BLaER1 treated with 17β-estradiol and CSF1 and Interleukin-3, amounts not matched to agents 10 nM and 100 nM (cell line): ENCODE data around the gene GNAS.
A peak's percentile ranks its signal among the peaks of the same experiment; 100 is the strongest.

Experiments used
- H3K27ac ChIP-seq, 11 experiments: shearing (Covaris generic); formaldehyde crosslinking; 2 replicates each; pipeline ENCODE4 v1.8.1; 2022
- H3K27me3 ChIP-seq, 11 experiments: shearing (Covaris generic); formaldehyde crosslinking; 2 replicates each; pipeline ENCODE4 v1.8.1; 2022
- H3K36me3 ChIP-seq, 11 experiments: shearing (Covaris generic); formaldehyde crosslinking; 2 replicates each; pipeline ENCODE4 v1.8.1; 2022
- H3K4me1 ChIP-seq, 10 experiments: shearing (Covaris generic); formaldehyde crosslinking; 2 replicates each; pipeline ENCODE4 v1.8.1; 2022
- H3K4me2 ChIP-seq, 11 experiments: shearing (Covaris generic); formaldehyde crosslinking; 2 replicates each; pipeline ENCODE4 v1.8.1; 2022
- H3K4me3 ChIP-seq, 10 experiments: shearing (Covaris generic); formaldehyde crosslinking; 2 replicates each; pipeline ENCODE4 v1.8.1; 2022
- H3K9ac ChIP-seq, 11 experiments: shearing (Covaris generic); formaldehyde crosslinking; 2 replicates each; pipeline ENCODE4 v1.8.1; 2022
- H3K9me3 ChIP-seq, 11 experiments: shearing (Covaris generic); formaldehyde crosslinking; replicated peaks in 1 of 11; 2 replicates each; pipeline ENCODE4 v1.8.1; 2022
- H4K20me1 ChIP-seq, 11 experiments: shearing (Covaris generic); formaldehyde crosslinking; 2 replicates each; pipeline ENCODE4 v1.8.1; 2022
- Cebpa-rat ChIP-seq, 11 experiments: shearing (Covaris generic); IDR thresholded peaks; 2 replicates each; pipeline ENCODE4 v1.8.1; 2022

The GNAS gene

DNA sequence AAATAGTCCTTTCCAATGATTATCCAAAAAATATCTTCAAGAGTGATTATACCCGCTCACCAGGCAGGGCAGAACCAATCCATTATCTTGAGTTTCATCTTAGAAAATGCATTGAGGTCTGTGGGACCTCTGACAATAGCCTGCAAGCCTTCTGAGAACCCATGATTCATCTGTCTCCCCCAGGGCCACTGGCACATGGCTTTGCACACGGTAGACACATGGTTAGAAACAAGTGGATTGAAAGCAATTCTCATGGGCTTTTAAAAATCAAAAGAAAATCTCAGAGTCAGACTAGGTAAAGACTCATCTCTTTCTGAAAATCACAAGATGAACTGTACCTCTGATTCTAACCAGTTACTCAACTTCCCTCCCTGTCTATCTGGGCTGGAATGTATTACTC is 17.3 kb upstream of the GNAS start:
- H4K20me1 ChIP-seq = no peaks in the 10 kb centered on the region; a peak in 1 of 22 replicates
- H3K36me3 ChIP-seq = no peaks in the 10 kb centered on the region
- peaks cover 12 to 45% (median 37%) of the 10 kb centered on the region in 10 experiments for H3K4me1 ChIP-seq
- H3K27ac ChIP-seq = no peak overlapping the region; a peak in 2 of 22 replicates
- H3K4me2 ChIP-seq = peak overlapping the region in 9 of 11 experiments; percentile 33 to 73 (median 60); a peak in 18 of 22 replicates
- H3K4me3 ChIP-seq = no peak overlapping the region
- TF ChIP-seq Cebpa-rat (IDR thresholded peaks at IDR 0.05) = no peak
- peaks cover 5 to 13% (median 10%) of the 10 kb centered on the region in 11 experiments; a peak in 19 of 22 replicates for H3K9me3 ChIP-seq
- H3K9ac ChIP-seq = no peak overlapping the region; a peak in 1 of 22 replicates
- H3K27me3 ChIP-seq = peaks cover 11 to 19% (median 14%) of the 10 kb centered on the region in 11 experiments

GRCh38 chr20:58836616-58837204 is 15.8 kb upstream of the GNAS start:
- H3K36me3 ChIP-seq = no peaks in the 10 kb centered on the region
- peaks cover 26 to 34% (median 29%) of the 10 kb centered on the region in 11 experiments for H3K27me3 ChIP-seq
- H3K4me2 ChIP-seq = peak overlapping the region in 7 of 11 experiments; percentile 57 to 73 (median 62); a peak in 8 of 22 replicates
- peaks cover 0 to 5% (median 0%) of the 10 kb centered on the region in 11 experiments; a peak in 2 of 22 replicates for H4K20me1 ChIP-seq
- H3K9ac ChIP-seq = no peak overlapping the region
- 0 out of 22 replicates have a peak overlapping the region, but pooled peaks of 1 of the 11 experiments have one; percentile 7 for H3K27ac ChIP-seq
- peaks cover 19 to 28% (median 24%) of the 10 kb centered on the region in 11 experiments; a peak in 20 of 22 replicates for H3K9me3 ChIP-seq
- H3K4me1 ChIP-seq = peaks cover 12 to 44% (median 37%) of the 10 kb centered on the region in 10 experiments
- no peak overlapping the region for H3K4me3 ChIP-seq
- TF ChIP-seq Cebpa-rat (IDR thresholded peaks at IDR 0.05) = no peak

DNA sequence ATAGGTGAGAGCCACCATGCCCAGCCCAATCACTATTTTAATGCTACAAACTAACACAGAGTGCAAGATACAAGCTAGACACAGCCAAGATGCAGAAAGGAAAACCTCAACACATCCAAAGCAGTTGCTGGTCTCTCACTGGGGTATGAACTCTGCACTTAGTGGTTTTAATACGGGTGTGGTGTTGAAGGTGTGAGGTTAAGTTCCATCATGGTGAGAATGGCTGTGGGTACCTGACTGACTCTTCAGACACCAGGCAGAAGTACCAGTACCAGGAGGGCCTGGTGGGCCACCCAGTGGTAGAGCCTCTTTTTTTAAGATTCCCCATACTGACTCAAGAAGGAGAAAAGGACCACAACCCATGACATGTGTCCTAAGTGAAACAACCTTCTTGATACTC is 14.8 kb upstream of the GNAS start:
- H3K36me3 ChIP-seq = no peaks in the 10 kb centered on the region
- peaks cover 36 to 44% (median 39%) of the 10 kb centered on the region in 11 experiments for H3K27me3 ChIP-seq
- TF ChIP-seq Cebpa-rat (IDR thresholded peaks at IDR 0.05) = no peak

GRCh38 chr20:58838174-58838573 is 14.3 kb upstream of the GNAS start:
- H3K27ac ChIP-seq = no peak overlapping the region
- TF ChIP-seq Cebpa-rat (IDR thresholded peaks at IDR 0.05) = no peak
- H4K20me1 ChIP-seq = peaks cover 0 to 10% (median 0%) of the 10 kb centered on the region in 11 experiments; a peak in 2 of 22 replicates
- H3K4me3 ChIP-seq = no peak overlapping the region
- H3K36me3 ChIP-seq = no peaks in the 10 kb centered on the region
- H3K9ac ChIP-seq = no peak overlapping the region
- no peak overlapping the region for H3K4me2 ChIP-seq
- peaks cover 19 to 35% (median 26%) of the 10 kb centered on the region in 11 experiments; a peak in 20 of 22 replicates for H3K9me3 ChIP-seq
- H3K27me3 ChIP-seq = peaks cover 40 to 48% (median 44%) of the 10 kb centered on the region in 11 experiments
- H3K4me1 ChIP-seq = peaks cover 2 to 38% (median 28%) of the 10 kb centered on the region in 10 experiments

More for the DNA sequence above, 14.8 kb upstream of the GNAS start:
- Histone ChIP-seq H3K9me3 (peaks cover 19 to 35% (median 26%) of the 10 kb centered on the region in 11 experiments; a peak in 20 of 22 replicates), H4K20me1 (peaks cover 0 to 10% (median 0%) of the 10 kb centered on the region in 11 experiments; a peak in 2 of 22 replicates), H3K4me1 (peaks cover 6 to 38% (median 33%) of the 10 kb centered on the region in 10 experiments), H3K4me3 (no peak overlapping the region), H3K4me2 (peak overlapping the region in 4 of 11 experiments; percentile 8 to 73 (median 42); a peak in 1 of 22 replicates), H3K9ac (no peak overlapping the region), H3K27ac (no peak overlapping the region; a peak in 1 of 22 replicates)

GRCh38 chr20:58839474-58839874 is 13.0 kb upstream of the GNAS start:
- Histone ChIP-seq H3K4me2 (peak overlapping the region; percentile 50 to 74 (median 64); a peak in 21 of 22 replicates), H3K4me3 (peak overlapping the region in 9 of 10 experiments; percentile 19 to 53 (median 42); a peak in 13 of 20 replicates), H3K4me1 (peaks cover 0 to 32% (median 23%) of the 10 kb centered on the region in 10 experiments; a peak in 17 of 20 replicates), H3K27ac (no peak overlapping the region), H3K36me3 (no peaks in the 10 kb centered on the region), H3K9me3 (peaks cover 19 to 35% (median 26%) of the 10 kb centered on the region in 11 experiments; a peak in 20 of 22 replicates), H3K9ac (peak overlapping the region in 1 of 11 experiments; percentile 39; a peak in 1 of 22 replicates), H4K20me1 (peaks cover 0 to 10% (median 0%) of the 10 kb centered on the region in 11 experiments; a peak in 2 of 22 replicates), H3K27me3 (peaks cover 49 to 61% (median 57%) of the 10 kb centered on the region in 11 experiments)
- TF ChIP-seq Cebpa-rat (IDR thresholded peaks at IDR 0.05) = no peak

- TF ChIP-seq Cebpa-rat (IDR thresholded peaks at IDR 0.05) = no peak
- Histone ChIP-seq H3K4me3 (peak overlapping the region in 8 of 10 experiments; percentile 23 to 53 (median 42); a peak in 11 of 20 replicates), H3K36me3 (no peaks in the 10 kb centered on the region), H3K27me3 (peaks cover 49 to 68% (median 64%) of the 10 kb centered on the region in 11 experiments), H4K20me1 (peaks cover 0 to 10% (median 0%) of the 10 kb centered on the region in 11 experiments; a peak in 2 of 22 replicates), H3K27ac (no peak overlapping the region), H3K4me2 (peak overlapping the region; percentile 50 to 74 (median 64); a peak in 20 of 22 replicates), H3K9me3 (peaks cover 19 to 35% (median 26%) of the 10 kb centered on the region in 11 experiments; a peak in 20 of 22 replicates), H3K4me1 (peaks cover 0 to 27% (median 16%) of the 10 kb centered on the region in 10 experiments; a peak in 17 of 20 replicates), H3K9ac (0 out of 22 replicates have a peak overlapping the region, but pooled peaks of 1 of the 11 experiments have one; percentile 39)
Measured at GRCh38 chr20:58839991-58840747, 12.3 kb upstream of the GNAS start.

DNA sequence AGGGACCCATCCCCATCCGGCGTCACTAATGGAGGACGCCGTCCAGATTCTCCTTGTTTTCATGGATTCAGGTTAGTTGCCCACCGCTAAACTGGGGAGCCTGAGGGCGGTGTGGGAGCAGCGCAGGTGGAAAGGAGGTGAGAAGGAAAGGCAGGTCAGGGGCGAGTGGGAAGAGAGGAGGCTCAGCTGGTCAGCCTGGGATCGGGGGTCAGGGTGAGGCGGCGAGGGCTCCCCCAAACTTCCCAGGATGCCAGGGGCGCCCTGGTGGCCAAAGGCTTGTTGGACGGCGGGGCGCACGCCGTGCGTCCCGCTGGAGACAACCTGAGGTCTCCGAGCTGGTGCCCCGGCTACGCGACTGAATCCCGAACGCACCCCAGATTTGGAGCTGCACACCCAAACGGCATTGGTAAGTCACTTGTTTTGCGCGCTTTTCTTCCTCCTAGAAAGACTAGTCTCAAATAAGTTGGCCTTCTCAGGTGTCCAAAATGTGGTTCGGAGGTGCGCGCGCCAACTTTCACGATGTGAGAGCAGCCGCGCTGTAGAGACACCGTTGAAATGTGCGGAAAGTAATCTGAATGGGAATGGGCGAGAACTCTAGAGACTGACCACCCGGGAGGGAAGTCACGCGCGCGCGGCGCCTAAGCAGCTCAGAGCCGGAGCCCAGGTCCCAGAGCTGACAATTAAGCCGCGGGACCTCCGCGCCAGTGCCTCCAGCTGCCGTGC is 11.5 kb upstream of the GNAS start:
- H3K27ac ChIP-seq = no peak overlapping the region
- no peak overlapping the region for H3K9ac ChIP-seq
- no peaks in the 10 kb centered on the region for H3K36me3 ChIP-seq
- peaks cover 0 to 17% (median 0%) of the 10 kb centered on the region in 11 experiments; a peak in 3 of 22 replicates for H4K20me1 ChIP-seq
- H3K9me3 ChIP-seq = peaks cover 19 to 35% (median 26%) of the 10 kb centered on the region in 11 experiments; a peak in 20 of 22 replicates
- H3K4me3 ChIP-seq = no peak overlapping the region; a peak in 1 of 20 replicates
- peaks cover 49 to 76% (median 71%) of the 10 kb centered on the region in 11 experiments for H3K27me3 ChIP-seq
- H3K4me1 ChIP-seq = peaks cover 4 to 19% (median 8%) of the 10 kb centered on the region in 10 experiments; a peak in 17 of 20 replicates
- TF ChIP-seq Cebpa-rat (IDR thresholded peaks at IDR 0.05) = no peak
- no peak overlapping the region for H3K4me2 ChIP-seq
